ENCODE data around the gene MYO1F. TPM values are rescaled to one million over a fixed set of nuclear protein-coding genes. Genes with fewer than 3 reads are reported as not detected.
A peak's percentile ranks its signal among the peaks of the same experiment; 100 is the strongest.

Gene MYO1F
- polyA plus RNA-seq, 2 of the 4 experiments (the other 2 are of a cell fraction): 0.23 to 0.37 TPM

DNA sequence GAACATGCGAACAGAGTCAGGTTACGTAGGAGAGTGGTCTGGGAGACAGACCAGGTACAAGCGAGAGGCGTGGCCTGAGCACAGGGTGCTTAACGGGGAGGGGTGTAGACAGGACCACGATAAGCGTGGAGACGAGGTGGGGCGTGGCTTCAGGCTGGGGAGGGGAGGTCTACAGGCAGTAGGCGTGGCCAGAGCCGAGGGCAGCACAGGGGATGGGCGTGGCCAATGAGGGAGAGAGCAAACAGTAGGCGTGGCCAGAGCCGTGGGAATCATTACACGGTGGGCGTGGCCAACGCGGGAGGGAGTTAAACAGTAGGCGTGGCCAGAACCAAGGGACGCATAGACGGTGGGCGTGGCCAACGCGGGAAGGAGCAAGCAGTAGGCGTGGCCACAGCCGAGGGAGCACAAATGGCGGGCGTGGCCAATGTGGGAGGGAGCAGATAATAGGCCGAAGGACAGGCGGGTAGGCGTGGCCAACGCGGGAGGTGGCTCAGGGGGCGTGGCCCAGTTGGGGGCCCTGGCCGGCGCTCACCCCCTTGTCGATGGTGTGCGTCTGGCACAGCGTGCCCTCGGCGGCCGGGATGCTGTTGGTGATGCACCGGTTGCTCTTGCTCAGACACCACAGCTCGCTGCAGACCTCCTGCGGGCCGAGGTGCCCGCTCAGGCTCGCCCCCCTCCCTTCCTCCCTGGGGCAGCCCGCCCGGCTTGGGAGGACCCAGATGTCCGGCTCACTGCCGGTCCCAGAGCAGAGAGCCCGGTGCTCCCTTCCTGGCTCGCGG lies 15.2 kb upstream of the MYO1F start (continued):
- TF ChIP-seq, protein P1, sequence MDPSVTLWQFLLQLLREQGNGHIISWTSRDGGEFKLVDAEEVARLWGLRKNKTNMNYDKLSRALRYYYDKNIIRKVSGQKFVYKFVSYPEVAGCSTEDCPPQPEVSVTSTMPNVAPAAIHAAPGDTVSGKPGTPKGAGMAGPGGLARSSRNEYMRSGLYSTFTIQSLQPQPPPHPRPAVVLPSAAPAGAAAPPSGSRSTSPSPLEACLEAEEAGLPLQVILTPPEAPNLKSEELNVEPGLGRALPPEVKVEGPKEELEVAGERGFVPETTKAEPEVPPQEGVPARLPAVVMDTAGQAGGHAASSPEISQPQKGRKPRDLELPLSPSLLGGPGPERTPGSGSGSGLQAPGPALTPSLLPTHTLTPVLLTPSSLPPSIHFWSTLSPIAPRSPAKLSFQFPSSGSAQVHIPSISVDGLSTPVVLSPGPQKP (IDR thresholded peaks at IDR 0.05; ENCODE audit: low read depth, low read length): no peak
- TF ChIP-seq MYC (IDR thresholded peaks at IDR 0.05; ENCODE audit: borderline replicate concordance, low read length): no peak
- TF ChIP-seq, protein P2, sequence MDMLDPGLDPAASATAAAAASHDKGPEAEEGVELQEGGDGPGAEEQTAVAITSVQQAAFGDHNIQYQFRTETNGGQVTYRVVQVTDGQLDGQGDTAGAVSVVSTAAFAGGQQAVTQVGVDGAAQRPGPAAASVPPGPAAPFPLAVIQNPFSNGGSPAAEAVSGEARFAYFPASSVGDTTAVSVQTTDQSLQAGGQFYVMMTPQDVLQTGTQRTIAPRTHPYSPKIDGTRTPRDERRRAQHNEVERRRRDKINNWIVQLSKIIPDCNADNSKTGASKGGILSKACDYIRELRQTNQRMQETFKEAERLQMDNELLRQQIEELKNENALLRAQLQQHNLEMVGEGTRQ (IDR thresholded peaks at IDR 0.05): no peak
- TF ChIP-seq, protein P3, sequence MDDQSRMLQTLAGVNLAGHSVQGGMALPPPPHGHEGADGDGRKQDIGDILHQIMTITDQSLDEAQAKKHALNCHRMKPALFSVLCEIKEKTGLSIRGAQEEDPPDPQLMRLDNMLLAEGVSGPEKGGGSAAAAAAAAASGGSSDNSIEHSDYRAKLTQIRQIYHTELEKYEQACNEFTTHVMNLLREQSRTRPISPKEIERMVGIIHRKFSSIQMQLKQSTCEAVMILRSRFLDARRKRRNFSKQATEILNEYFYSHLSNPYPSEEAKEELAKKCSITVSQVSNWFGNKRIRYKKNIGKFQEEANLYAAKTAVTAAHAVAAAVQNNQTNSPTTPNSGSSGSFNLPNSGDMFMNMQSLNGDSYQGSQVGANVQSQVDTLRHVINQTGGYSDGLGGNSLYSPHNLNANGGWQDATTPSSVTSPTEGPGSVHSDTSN (IDR thresholded peaks at IDR 0.05): peak; percentile 85
- no peak for TF ChIP-seq JUNB (IDR thresholded peaks at IDR 0.05)
- TF ChIP-seq MAFK (IDR thresholded peaks at IDR 0.05; ENCODE audit: partially characterized antibody): no peak
- TF ChIP-seq RAD21 (conservative IDR thresholded peaks at IDR 0.05 in 1 of 2, IDR thresholded peaks at IDR 0.05 in 1 of 2): no peak
- no peak for TF ChIP-seq TP53 (CRISPR knock-in tag; IDR thresholded peaks at IDR 0.05)
- no peak for TF ChIP-seq CBX2 (IDR thresholded peaks at IDR 0.05; ENCODE audit: borderline replicate concordance, low read depth)
- TF ChIP-seq ZNF302 (CRISPR knock-in tag; IDR thresholded peaks at IDR 0.05): no peak
- no peak for TF ChIP-seq HDAC2 (IDR thresholded peaks at IDR 0.05)
- no peak for TF ChIP-seq RNF2 (IDR thresholded peaks at IDR 0.05; ENCODE audit: borderline replicate concordance, low read depth)
- no peak for TF ChIP-seq RCOR1 (IDR thresholded peaks at IDR 0.05; ENCODE audit: low read depth, low read length)
- no peak for TF ChIP-seq HOXB13 (CRISPR knock-in tag; IDR thresholded peaks at IDR 0.05; ENCODE audit: low read depth)
- TF ChIP-seq ZC3H11A (IDR thresholded peaks at IDR 0.05): 0 out of 2 replicates have a peak, but pooled peaks have one; percentile 4
- no peak for TF ChIP-seq NR3C1 (IDR thresholded peaks at IDR 0.05)
- TF ChIP-seq HEYL (CRISPR knock-in tag; IDR thresholded peaks at IDR 0.05): no peak
- no peak for TF ChIP-seq CEBPB (IDR thresholded peaks at IDR 0.05)
- no peak for TF ChIP-seq CBX8 (IDR thresholded peaks at IDR 0.05)
- TF ChIP-seq, protein P4, sequence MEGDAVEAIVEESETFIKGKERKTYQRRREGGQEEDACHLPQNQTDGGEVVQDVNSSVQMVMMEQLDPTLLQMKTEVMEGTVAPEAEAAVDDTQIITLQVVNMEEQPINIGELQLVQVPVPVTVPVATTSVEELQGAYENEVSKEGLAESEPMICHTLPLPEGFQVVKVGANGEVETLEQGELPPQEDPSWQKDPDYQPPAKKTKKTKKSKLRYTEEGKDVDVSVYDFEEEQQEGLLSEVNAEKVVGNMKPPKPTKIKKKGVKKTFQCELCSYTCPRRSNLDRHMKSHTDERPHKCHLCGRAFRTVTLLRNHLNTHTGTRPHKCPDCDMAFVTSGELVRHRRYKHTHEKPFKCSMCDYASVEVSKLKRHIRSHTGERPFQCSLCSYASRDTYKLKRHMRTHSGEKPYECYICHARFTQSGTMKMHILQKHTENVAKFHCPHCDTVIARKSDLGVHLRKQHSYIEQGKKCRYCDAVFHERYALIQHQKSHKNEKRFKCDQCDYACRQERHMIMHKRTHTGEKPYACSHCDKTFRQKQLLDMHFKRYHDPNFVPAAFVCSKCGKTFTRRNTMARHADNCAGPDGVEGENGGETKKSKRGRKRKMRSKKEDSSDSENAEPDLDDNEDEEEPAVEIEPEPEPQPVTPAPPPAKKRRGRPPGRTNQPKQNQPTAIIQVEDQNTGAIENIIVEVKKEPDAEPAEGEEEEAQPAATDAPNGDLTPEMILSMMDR (IDR thresholded peaks at IDR 0.05): no peak
- no peak for TF ChIP-seq BHLHE40 (IDR thresholded peaks at IDR 0.05; ENCODE audit: low read depth, low read length)
- TF ChIP-seq, protein P5, sequence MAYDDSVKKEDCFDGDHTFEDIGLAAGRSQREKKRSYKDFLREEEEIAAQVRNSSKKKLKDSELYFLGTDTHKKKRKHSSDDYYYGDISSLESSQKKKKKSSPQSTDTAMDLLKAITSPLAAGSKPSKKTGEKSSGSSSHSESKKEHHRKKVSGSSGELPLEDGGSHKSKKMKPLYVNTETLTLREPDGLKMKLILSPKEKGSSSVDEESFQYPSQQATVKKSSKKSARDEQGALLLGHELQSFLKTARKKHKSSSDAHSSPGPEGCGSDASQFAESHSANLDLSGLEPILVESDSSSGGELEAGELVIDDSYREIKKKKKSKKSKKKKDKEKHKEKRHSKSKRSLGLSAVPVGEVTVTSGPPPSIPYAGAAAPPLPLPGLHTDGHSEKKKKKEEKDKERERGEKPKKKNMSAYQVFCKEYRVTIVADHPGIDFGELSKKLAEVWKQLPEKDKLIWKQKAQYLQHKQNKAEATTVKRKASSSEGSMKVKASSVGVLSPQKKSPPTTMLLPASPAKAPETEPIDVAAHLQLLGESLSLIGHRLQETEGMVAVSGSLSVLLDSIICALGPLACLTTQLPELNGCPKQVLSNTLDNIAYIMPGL (CRISPR knock-in tag; IDR thresholded peaks at IDR 0.05; ENCODE audit: borderline replicate concordance): no peak
- TF ChIP-seq, protein P6, sequence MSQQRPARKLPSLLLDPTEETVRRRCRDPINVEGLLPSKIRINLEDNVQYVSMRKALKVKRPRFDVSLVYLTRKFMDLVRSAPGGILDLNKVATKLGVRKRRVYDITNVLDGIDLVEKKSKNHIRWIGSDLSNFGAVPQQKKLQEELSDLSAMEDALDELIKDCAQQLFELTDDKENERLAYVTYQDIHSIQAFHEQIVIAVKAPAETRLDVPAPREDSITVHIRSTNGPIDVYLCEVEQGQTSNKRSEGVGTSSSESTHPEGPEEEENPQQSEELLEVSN (IDR thresholded peaks at IDR 0.05; ENCODE audit: borderline replicate concordance, low read depth): no peak
- TF ChIP-seq POLR2A (IDR thresholded peaks at IDR 0.05; ENCODE audit: low read length): 0 out of 2 replicates have a peak, but pooled peaks have one; percentile 19
- no peak for TF ChIP-seq ZSCAN20 (CRISPR knock-in tag; IDR thresholded peaks at IDR 0.05)
- TF ChIP-seq POLR2AphosphoS2 (conservative IDR thresholded peaks at IDR 0.05; ENCODE audit: low read length): 0 out of 2 replicates have a peak, but pooled peaks have one; percentile 82
- no peak for TF ChIP-seq FOXS1 (CRISPR knock-in tag; IDR thresholded peaks at IDR 0.05)
- TF ChIP-seq JUN (IDR thresholded peaks at IDR 0.05): peak; percentile 76 to 78
- no peak for TF ChIP-seq SMC3 (IDR thresholded peaks at IDR 0.05)
- no peak for TF ChIP-seq KDM1A (IDR thresholded peaks at IDR 0.05; ENCODE audit: low read depth)
- TF ChIP-seq EHF (CRISPR knock-in tag; IDR thresholded peaks at IDR 0.05): no peak
- TF ChIP-seq ZFP36 (IDR thresholded peaks at IDR 0.05; ENCODE audit: borderline replicate concordance, partially characterized antibody): no peak
- TF ChIP-seq, protein P7, sequence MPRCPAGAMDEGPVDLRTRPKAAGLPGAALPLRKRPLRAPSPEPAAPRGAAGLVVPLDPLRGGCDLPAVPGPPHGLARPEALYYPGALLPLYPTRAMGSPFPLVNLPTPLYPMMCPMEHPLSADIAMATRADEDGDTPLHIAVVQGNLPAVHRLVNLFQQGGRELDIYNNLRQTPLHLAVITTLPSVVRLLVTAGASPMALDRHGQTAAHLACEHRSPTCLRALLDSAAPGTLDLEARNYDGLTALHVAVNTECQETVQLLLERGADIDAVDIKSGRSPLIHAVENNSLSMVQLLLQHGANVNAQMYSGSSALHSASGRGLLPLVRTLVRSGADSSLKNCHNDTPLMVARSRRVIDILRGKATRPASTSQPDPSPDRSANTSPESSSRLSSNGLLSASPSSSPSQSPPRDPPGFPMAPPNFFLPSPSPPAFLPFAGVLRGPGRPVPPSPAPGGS (IDR thresholded peaks at IDR 0.05): 0 out of 3 replicates have a peak, but pooled peaks have one; percentile 18
- no peak for TF ChIP-seq RARB (CRISPR knock-in tag; IDR thresholded peaks at IDR 0.05)
- TF ChIP-seq MAZ (IDR thresholded peaks at IDR 0.05; ENCODE audit: borderline replicate concordance, low read depth, low read length): no peak
- no peak for TF ChIP-seq EP300 (IDR thresholded peaks at IDR 0.05)

Data from A549 (cell line).